HepG2 (cell line): ENCODE results near the gene KCNA4. TPM values are rescaled to one million over a fixed set of nuclear protein-coding genes. Genes with fewer than 3 reads are reported as not detected.

Source experiments
- ATAC-seq: fragments of 200-7000 bp; cut with Tn5 transposase; 3 replicates; pipeline ENCODE4 v1.9.1; 2020; ENCODE audit warnings: mild to moderate bottlenecking, moderate library complexity
- BruUV-seq: library from RNA; stranded (reverse); fragments of 400-500 nt; replicated peaks from 2 replicates; lab custom pipeline; 2021; lab: Mats Ljungman, UMichigan
- CTCF ChIA-PET: fragments of 300-600 bp; formaldehyde crosslinking; extraction: SDS; loops from one replicate; lab custom pipeline; 2021; ENCODE audit warnings: low total read pairs, inconsistent platforms, low intra/inter-chr PET ratio; lab: Yijun Ruan, JAX
- POLR2A ChIA-PET: fragments of 350-600 bp; sonication (Branson Sonifier 250); formaldehyde crosslinking; loops from one replicate; lab custom pipeline; 2020; ENCODE audit warnings: antibody characterized with exemption, inconsistent platforms; lab: Yijun Ruan, JAX
- DNase-seq: peaks from one replicate; pipeline ENCODE4 v3.0.0-alpha.2; 2015; ENCODE audit warnings: low spot score
- FAIRE-seq: peaks from 3 replicates; lab custom pipeline; 2011; peaks lifted over from hg19 to GRCh38; lab: Jason Lieb, UNC
- H2AFZ ChIP-seq: one replicate; pipeline ENCODE4 v1.6.1; 2011; ENCODE audit warnings: low read length, inconsistent platforms
- H3K27ac ChIP-seq: fragments of 300-600 bp; 3 replicates; pipeline ENCODE4 v1.8.0; 2011; ENCODE audit warnings: mixed run types, mild to moderate bottlenecking, mixed read lengths, low read length, inconsistent platforms; ENCODE audit not compliant: insufficient read depth; ENCODE audit errors: extremely low read length
- H3K27me3 ChIP-seq, 2 experiments: fragments of 200-600 bp in 1 of 2; 2 replicates in 1 of 2; 3 replicates in 1 of 2; pipeline versions ENCODE4 v1.6.0 to v1.8.0; 2011; ENCODE audit warnings: low read length in 2 of 2, mild to moderate bottlenecking in 2 of 2, moderate library complexity in 2 of 2, inconsistent platforms in 1 of 2; ENCODE audit not compliant: insufficient read depth in 2 of 2, control insufficient read depth in 1 of 2
- H3K36me3 ChIP-seq, 2 experiments: fragments of 200-600 bp in 1 of 2; replicated peaks in 1 of 2; 2 replicates in 1 of 2; 3 replicates in 1 of 2; pipeline versions ENCODE4 v1.5.1 to v1.8.0; 2011; ENCODE audit warnings: low read length in 2 of 2, inconsistent platforms in 1 of 2; ENCODE audit not compliant: insufficient read depth in 2 of 2, control insufficient read depth in 1 of 2
- H3K4me1 ChIP-seq: 2 replicates; pipeline ENCODE4 v1.5.1; 2012; ENCODE audit warnings: low read length, inconsistent platforms; ENCODE audit not compliant: insufficient read depth
- H3K4me2 ChIP-seq: 2 replicates; pipeline ENCODE4 v1.6.0; 2011; ENCODE audit warnings: low read depth, low read length, inconsistent platforms
- H3K4me3 ChIP-seq, 3 experiments: fragments of 200-600 bp in 1 of 3; sonication (generic), shearing (Covaris generic) in 1 of 3; replicated peaks in 1 of 3; 2 replicates each; pipeline ENCODE4 v1.5.1; 2011 to 2016; ENCODE audit warnings: low read length in 3 of 3, inconsistent platforms in 2 of 3, low read depth in 2 of 3, mild to moderate bottlenecking in 2 of 3, control low read depth in 1 of 3, mixed read lengths in 1 of 3; ENCODE audit not compliant: insufficient read depth in 1 of 3
- H3K79me2 ChIP-seq: one replicate; pipeline ENCODE4 v1.6.1; 2011; ENCODE audit warnings: low read length, inconsistent platforms; ENCODE audit not compliant: insufficient read depth
- H3K9ac ChIP-seq: 2 replicates; pipeline ENCODE4 v1.6.0; 2011; ENCODE audit warnings: mild to moderate bottlenecking, low read depth, low read length, inconsistent platforms; ENCODE audit not compliant: insufficient read depth
- H3K9me3 ChIP-seq: 2 replicates; pipeline ENCODE4 v1.5.1; 2012; ENCODE audit warnings: mild to moderate bottlenecking, low read length
- H4K20me1 ChIP-seq: 2 replicates; pipeline ENCODE4 v1.6.0; 2011; ENCODE audit warnings: inconsistent platforms, mild to moderate bottlenecking, low read length, moderate library complexity; ENCODE audit not compliant: insufficient read depth
- HOXA9 ChIP-seq: sonication (generic); formaldehyde crosslinking; IDR thresholded peaks from 2 replicates; pipeline ENCODE4 v1.8.1; 2022; ENCODE audit warnings: missing genetic modification reagents, mild to moderate bottlenecking, moderate library complexity, borderline replicate concordance
- MAFF ChIP-seq: IDR thresholded peaks from 2 replicates; pipeline ENCODE4 v1.6.1; 2011; ENCODE audit warnings: low read depth, low read length, improper control_type of control experiment
- SAP130 ChIP-seq: IDR thresholded peaks from 2 replicates; pipeline ENCODE4 v1.6.1; 2016; ENCODE audit warnings: low read depth
- SP5 ChIP-seq: IDR thresholded peaks from 2 replicates; pipeline ENCODE4 v1.6.1; 2016; ENCODE audit warnings: low read depth, borderline replicate concordance
- SSRP1 ChIP-seq: IDR thresholded peaks from 2 replicates; pipeline ENCODE4 v1.6.1; 2016; ENCODE audit warnings: control low read depth
- ZNF121 ChIP-seq: sonication (generic); formaldehyde crosslinking; IDR thresholded peaks from 2 replicates; pipeline ENCODE4 v1.5.0; 2020; ENCODE audit warnings: mild to moderate bottlenecking, missing genetic modification reagents
- ZNF430 ChIP-seq: sonication (generic); formaldehyde crosslinking; IDR thresholded peaks from 2 replicates; pipeline ENCODE4 v1.9.0; 2021; ENCODE audit warnings: mild to moderate bottlenecking, missing genetic modification reagents
- ZNF678 ChIP-seq: sonication (generic); formaldehyde crosslinking; IDR thresholded peaks from 2 replicates; pipeline ENCODE4 v1.4.0; 2020; ENCODE audit warnings: mild to moderate bottlenecking, missing genetic modification reagents
- ZSCAN25 ChIP-seq: sonication (generic); formaldehyde crosslinking; IDR thresholded peaks from 2 replicates; pipeline ENCODE4 v1.8.0; 2022; ENCODE audit warnings: mild to moderate bottlenecking, missing genetic modification reagents
- WGBS: methylation state at CpG from one replicate; pipeline ENCODE4 v1.1.6; 2017; ENCODE audit warnings: low lambda C conversion rate; 5-methylcytosine and 5-hydroxymethylcytosine counted together
- in situ Hi-C: cut with HindIII; loops from 2 replicates; pipeline ENCODE4 v1.10.0; 2017; ENCODE audit warnings: low pct_unique_long_range_greater_than_20kb; ENCODE audit not compliant: extremely low pct_ligation_motif_present
- intact Hi-C: fragments of 100-400 bp; cut with micrococcal nuclease; formaldehyde crosslinking; loops from one replicate; pipeline ENCODE4 v1.10.0; 2022; ENCODE audit not compliant: unreplicated experiment
- polyA plus RNA-seq, 8 experiments: library from polyadenylated mRNA; depleted of rRNA in 3 of 8; stranded (reverse) in 7 of 8; unstranded in 1 of 8; fragments of >200 nt; fragmentation: Illumina TruSeq in 4 of 8; extraction: Trizol in 4 of 8; gene quantifications; 2 replicates each; pipeline versions ENCODE4 v1.2.1 to v1.2.3, GENCODE V29; 2011 to 2016; ENCODE audit warnings: low read depth in 4 of 8, missing spikeins in 1 of 8, mixed read lengths in 1 of 8; ENCODE audit not compliant: insufficient read depth in 1 of 8
- total RNA-seq, 5 experiments: library from RNA; depleted of rRNA; stranded (reverse); fragments of >200 nt; fragmentation: Illumina TruSeq; extraction: Trizol; gene quantifications; 2 replicates each; pipeline ENCODE4 v1.2.3, GENCODE V29; 2016; ENCODE audit warnings: low read depth in 1 of 5
- TF ChIP-seq, protein P1 (sequence below): sonication (generic); formaldehyde crosslinking; IDR thresholded peaks from 2 replicates; pipeline ENCODE4 v1.4.0; 2020; ENCODE audit warnings: missing genetic modification reagents
- TF ChIP-seq, protein P2 (sequence below): sonication (generic); formaldehyde crosslinking; IDR thresholded peaks from 2 replicates; pipeline ENCODE4 v1.4.0; 2020; ENCODE audit warnings: missing genetic modification reagents, borderline replicate concordance
- TF ChIP-seq, protein P3 (sequence below): sonication (generic); formaldehyde crosslinking; IDR thresholded peaks from 2 replicates; pipeline ENCODE4 v1.4.0; 2020; ENCODE audit warnings: mild to moderate bottlenecking, missing genetic modification reagents
- TF ChIP-seq, protein P4 (sequence below): sonication (generic); formaldehyde crosslinking; IDR thresholded peaks from 2 replicates; pipeline ENCODE4 v1.4.0; 2020; ENCODE audit warnings: mild to moderate bottlenecking, missing genetic modification reagents, borderline replicate concordance
- TF ChIP-seq, protein P5 (sequence below): sonication (generic); formaldehyde crosslinking; conservative IDR thresholded peaks from 2 replicates; pipeline ENCODE4 v1.8.0; 2022; ENCODE audit warnings: missing genetic modification reagents

The KCNA4 gene
- total and polyA plus RNA-seq, 2 of the 13 experiments (the other 11 are each of a cell fraction or from before 2014, with no cell fraction given) = not detected

DNA sequence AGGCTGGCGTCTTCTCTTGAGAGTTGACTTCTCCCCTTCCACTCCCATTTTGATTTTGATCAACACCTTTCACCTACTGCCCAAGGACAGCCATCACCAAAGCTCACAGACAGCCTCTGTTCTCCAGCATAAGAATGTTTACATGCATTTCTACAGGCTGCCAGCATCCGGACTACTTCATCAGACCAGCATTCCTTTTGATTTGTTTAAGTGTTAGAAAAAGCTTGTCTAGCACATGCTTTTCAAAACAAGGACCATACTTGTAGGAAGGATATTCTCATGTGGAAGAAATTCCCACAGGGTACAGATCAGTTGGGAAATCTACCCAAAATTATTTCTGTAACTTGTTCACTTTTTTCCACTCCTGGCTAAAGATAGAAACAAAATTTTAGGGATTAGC, 6.2 kb upstream of the KCNA4 start (continued):
- TF ChIP-seq, protein P1, sequence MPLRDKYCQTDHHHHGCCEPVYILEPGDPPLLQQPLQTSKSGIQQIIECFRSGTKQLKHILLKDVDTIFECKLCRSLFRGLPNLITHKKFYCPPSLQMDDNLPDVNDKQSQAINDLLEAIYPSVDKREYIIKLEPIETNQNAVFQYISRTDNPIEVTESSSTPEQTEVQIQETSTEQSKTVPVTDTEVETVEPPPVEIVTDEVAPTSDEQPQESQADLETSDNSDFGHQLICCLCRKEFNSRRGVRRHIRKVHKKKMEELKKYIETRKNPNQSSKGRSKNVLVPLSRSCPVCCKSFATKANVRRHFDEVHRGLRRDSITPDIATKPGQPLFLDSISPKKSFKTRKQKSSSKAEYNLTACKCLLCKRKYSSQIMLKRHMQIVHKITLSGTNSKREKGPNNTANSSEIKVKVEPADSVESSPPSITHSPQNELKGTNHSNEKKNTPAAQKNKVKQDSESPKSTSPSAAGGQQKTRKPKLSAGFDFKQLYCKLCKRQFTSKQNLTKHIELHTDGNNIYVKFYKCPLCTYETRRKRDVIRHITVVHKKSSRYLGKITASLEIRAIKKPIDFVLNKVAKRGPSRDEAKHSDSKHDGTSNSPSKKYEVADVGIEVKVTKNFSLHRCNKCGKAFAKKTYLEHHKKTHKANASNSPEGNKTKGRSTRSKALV (CRISPR knock-in tag) = no peak
- no peak for TF ChIP-seq ZSCAN25 (CRISPR knock-in tag)
- TF ChIP-seq SP5 (CRISPR knock-in tag) = no peak
- TF ChIP-seq SAP130 (CRISPR knock-in tag) = no peak

DNA sequence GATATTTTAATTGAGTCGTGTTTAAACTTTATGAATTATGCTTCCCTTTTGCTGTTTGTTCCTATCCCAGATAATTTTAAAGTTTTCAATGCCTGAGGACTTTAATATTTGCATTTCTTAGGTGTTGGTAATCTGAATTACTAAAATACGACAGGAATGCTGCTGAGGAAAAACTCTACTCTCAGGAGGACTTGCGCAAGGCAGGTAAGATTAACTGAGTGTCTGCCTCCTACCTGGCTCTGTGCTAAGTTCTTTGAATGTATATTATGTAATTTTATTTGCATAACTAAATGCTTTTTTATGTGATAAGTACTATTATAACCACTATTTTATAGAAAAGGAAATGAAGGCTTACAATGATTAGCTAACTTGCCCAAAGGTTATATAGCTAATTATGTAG, 2.7 kb upstream of the KCNA4 start:
- Histone ChIP-seq H3K4me3 (no peak overlapping the region), H3K27ac (no peak overlapping the region), H3K9ac (no peak overlapping the region), H4K20me1 (no peaks in the 10 kb centered on the region), H2AFZ (no peak overlapping the region), H3K36me3 (no peaks in the 10 kb centered on the region), H3K4me2 (no peak overlapping the region), H3K4me1 (no peaks in the 10 kb centered on the region), H3K79me2 (no peaks in the 10 kb centered on the region), H3K27me3 (peaks cover 0 to 4% of the 10 kb centered on the region in 2 experiments; a peak in 1 of 5 replicates), H3K9me3 (no peaks in the 10 kb centered on the region)
- in situ Hi-C loops = no loop called here
- ChIA-PET POLR2A (no interaction called here), CTCF (no interaction called here)
- intact Hi-C loops = no loop called here
- no peak for FAIRE-seq
- no peak for DNase-seq
- no TSS peak for BruUV-seq
- 29% methylated on average over 3 of the region's 3 CpGs for WGBS
- no peak for ATAC-seq
- TF ChIP-seq, protein P2, sequence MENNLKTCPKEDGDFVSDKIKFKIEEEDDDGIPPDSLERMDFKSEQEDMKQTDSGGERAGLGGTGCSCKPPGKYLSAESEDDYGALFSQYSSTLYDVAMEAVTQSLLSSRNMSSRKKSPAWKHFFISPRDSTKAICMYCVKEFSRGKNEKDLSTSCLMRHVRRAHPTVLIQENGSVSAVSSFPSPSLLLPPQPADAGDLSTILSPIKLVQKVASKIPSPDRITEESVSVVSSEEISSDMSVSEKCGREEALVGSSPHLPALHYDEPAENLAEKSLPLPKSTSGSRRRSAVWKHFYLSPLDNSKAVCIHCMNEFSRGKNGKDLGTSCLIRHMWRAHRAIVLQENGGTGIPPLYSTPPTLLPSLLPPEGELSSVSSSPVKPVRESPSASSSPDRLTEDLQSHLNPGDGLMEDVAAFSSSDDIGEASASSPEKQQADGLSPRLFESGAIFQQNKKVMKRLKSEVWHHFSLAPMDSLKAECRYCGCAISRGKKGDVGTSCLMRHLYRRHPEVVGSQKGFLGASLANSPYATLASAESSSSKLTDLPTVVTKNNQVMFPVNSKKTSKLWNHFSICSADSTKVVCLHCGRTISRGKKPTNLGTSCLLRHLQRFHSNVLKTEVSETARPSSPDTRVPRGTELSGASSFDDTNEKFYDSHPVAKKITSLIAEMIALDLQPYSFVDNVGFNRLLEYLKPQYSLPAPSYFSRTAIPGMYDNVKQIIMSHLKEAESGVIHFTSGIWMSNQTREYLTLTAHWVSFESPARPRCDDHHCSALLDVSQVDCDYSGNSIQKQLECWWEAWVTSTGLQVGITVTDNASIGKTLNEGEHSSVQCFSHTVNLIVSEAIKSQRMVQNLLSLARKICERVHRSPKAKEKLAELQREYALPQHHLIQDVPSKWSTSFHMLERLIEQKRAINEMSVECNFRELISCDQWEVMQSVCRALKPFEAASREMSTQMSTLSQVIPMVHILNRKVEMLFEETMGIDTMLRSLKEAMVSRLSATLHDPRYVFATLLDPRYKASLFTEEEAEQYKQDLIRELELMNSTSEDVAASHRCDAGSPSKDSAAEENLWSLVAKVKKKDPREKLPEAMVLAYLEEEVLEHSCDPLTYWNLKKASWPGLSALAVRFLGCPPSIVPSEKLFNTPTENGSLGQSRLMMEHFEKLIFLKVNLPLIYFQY (CRISPR knock-in tag) = no peak
- TF ChIP-seq, protein P3, sequence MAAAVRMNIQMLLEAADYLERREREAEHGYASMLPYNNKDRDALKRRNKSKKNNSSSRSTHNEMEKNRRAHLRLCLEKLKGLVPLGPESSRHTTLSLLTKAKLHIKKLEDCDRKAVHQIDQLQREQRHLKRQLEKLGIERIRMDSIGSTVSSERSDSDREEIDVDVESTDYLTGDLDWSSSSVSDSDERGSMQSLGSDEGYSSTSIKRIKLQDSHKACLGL (CRISPR knock-in tag) = no peak
- no peak for TF ChIP-seq ZNF430
- no peak for TF ChIP-seq ZNF678 (CRISPR knock-in tag)
- no peak for TF ChIP-seq SSRP1
- TF ChIP-seq MAFF = no peak
- no peak for TF ChIP-seq ZNF121 (CRISPR knock-in tag)
- no peak for TF ChIP-seq HOXA9 (CRISPR knock-in tag)
- TF ChIP-seq, protein P4, sequence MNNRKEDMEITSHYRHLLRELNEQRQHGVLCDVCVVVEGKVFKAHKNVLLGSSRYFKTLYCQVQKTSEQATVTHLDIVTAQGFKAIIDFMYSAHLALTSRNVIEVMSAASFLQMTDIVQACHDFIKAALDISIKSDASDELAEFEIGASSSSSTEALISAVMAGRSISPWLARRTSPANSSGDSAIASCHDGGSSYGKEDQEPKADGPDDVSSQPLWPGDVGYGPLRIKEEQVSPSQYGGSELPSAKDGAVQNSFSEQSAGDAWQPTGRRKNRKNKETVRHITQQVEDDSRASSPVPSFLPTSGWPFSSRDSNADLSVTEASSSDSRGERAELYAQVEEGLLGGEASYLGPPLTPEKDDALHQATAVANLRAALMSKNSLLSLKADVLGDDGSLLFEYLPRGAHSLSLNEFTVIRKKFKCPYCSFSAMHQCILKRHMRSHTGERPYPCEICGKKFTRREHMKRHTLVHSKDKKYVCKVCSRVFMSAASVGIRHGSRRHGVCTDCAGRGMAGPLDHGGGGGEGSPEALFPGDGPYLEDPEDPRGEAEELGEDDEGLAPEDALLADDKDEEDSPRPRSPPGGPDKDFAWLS = no peak
- TF ChIP-seq, protein P5, sequence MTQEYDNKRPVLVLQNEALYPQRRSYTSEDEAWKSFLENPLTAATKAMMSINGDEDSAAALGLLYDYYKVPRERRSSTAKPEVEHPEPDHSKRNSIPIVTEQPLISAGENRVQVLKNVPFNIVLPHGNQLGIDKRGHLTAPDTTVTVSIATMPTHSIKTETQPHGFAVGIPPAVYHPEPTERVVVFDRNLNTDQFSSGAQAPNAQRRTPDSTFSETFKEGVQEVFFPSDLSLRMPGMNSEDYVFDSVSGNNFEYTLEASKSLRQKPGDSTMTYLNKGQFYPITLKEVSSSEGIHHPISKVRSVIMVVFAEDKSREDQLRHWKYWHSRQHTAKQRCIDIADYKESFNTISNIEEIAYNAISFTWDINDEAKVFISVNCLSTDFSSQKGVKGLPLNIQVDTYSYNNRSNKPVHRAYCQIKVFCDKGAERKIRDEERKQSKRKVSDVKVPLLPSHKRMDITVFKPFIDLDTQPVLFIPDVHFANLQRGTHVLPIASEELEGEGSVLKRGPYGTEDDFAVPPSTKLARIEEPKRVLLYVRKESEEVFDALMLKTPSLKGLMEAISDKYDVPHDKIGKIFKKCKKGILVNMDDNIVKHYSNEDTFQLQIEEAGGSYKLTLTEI (CRISPR knock-in tag) = no peak
